Measurements from ENCODE around the gene UTS2B. TPM values are rescaled to one million over a fixed set of nuclear protein-coding genes. Genes with fewer than 3 reads are reported as not detected.

Gene UTS2B
- total RNA-seq, 1 experiment from 2014 or later = 0.26 TPM

Other genes starting within 250 kb of the UTS2B start
- not detected for gene OSTN, start 131.3 kb downstream of the UTS2B start, total RNA-seq (2021; ENCODE audit: unreplicated experiment)
- 89.3 TPM for gene CCDC50, start 1.1 kb downstream of the UTS2B start, total RNA-seq (2021; ENCODE audit: unreplicated experiment)
- gene PYDC2, start 130.6 kb upstream of the UTS2B start, total RNA-seq (2021; ENCODE audit: unreplicated experiment) = not detected